ENCODE measurements around the gene AMOTL2. TPM values are rescaled to one million over a fixed set of nuclear protein-coding genes. Genes with fewer than 3 reads are reported as not detected.

Gene AMOTL2
- polyA plus RNA-seq, 1 of the 3 experiments (the other 2 are of a cell fraction): 185 TPM

DNA sequence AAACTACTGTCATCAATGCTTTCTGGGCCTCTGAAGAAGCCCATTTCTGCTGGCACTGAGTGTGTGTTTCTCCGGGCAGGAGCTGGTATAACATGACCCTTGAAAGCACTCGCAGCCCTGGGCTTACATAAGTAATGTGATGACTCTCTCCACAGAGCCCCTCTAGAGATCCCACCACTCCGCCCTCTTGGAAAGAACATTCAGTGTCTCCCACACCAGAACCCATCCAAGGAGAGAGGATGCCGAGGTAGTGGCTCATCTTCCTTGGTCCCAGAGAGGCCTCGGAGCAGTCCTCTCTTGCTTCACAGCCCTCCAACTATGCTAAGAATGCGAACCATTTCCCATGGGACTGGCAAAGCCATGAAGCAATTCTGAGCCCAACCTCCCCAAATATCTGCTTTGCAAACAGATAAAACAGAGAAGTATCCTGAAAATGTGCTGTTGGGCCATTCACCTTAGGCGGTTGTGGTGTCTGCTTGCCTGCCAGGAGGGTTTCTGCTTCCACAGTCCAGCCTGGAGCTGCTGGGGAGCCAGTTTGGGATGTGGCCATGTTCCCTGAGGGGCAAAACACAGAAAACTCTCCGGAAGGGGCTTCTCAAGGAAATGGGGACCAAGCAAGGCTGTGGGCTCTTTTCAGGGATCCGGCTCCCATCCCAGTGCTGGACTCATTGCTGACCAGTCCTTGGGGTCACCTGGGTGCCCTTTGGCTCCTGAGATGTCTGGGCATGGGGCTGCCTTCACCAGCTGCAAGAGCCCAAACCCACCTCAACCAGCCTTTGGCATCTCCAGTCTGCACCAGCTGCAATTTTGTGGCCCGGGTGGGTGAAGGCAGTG is 47.3 kb downstream of the AMOTL2 start (continued):
- TF ChIP-seq, protein P1, sequence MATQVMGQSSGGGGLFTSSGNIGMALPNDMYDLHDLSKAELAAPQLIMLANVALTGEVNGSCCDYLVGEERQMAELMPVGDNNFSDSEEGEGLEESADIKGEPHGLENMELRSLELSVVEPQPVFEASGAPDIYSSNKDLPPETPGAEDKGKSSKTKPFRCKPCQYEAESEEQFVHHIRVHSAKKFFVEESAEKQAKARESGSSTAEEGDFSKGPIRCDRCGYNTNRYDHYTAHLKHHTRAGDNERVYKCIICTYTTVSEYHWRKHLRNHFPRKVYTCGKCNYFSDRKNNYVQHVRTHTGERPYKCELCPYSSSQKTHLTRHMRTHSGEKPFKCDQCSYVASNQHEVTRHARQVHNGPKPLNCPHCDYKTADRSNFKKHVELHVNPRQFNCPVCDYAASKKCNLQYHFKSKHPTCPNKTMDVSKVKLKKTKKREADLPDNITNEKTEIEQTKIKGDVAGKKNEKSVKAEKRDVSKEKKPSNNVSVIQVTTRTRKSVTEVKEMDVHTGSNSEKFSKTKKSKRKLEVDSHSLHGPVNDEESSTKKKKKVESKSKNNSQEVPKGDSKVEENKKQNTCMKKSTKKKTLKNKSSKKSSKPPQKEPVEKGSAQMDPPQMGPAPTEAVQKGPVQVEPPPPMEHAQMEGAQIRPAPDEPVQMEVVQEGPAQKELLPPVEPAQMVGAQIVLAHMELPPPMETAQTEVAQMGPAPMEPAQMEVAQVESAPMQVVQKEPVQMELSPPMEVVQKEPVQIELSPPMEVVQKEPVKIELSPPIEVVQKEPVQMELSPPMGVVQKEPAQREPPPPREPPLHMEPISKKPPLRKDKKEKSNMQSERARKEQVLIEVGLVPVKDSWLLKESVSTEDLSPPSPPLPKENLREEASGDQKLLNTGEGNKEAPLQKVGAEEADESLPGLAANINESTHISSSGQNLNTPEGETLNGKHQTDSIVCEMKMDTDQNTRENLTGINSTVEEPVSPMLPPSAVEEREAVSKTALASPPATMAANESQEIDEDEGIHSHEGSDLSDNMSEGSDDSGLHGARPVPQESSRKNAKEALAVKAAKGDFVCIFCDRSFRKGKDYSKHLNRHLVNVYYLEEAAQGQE (IDR thresholded peaks at IDR 0.05; ENCODE audit: low read depth, low read length): peak; percentile 69; the same call in 1 of the 2 replicates
- no peak for TF ChIP-seq EZH2phosphoT487 (IDR thresholded peaks at IDR 0.05; ENCODE audit: borderline replicate concordance, low read depth)
- no peak for TF ChIP-seq RCOR1 (IDR thresholded peaks at IDR 0.05; ENCODE audit: low read length)
- TF ChIP-seq TAF1 (IDR thresholded peaks at IDR 0.05; ENCODE audit: borderline replicate concordance, low read depth, low read length): peak; percentile 76; the same call in 1 of the 2 replicates
- no peak for TF ChIP-seq GABPA (IDR thresholded peaks at IDR 0.05; ENCODE audit: low read depth)
- TF ChIP-seq, protein P2, sequence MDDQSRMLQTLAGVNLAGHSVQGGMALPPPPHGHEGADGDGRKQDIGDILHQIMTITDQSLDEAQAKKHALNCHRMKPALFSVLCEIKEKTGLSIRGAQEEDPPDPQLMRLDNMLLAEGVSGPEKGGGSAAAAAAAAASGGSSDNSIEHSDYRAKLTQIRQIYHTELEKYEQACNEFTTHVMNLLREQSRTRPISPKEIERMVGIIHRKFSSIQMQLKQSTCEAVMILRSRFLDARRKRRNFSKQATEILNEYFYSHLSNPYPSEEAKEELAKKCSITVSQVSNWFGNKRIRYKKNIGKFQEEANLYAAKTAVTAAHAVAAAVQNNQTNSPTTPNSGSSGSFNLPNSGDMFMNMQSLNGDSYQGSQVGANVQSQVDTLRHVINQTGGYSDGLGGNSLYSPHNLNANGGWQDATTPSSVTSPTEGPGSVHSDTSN (IDR thresholded peaks at IDR 0.05): peak; percentile 74
- TF ChIP-seq CHD2 (IDR thresholded peaks at IDR 0.05; ENCODE audit: low read length, partially characterized antibody): no peak
- no peak for TF ChIP-seq ELF1 (IDR thresholded peaks at IDR 0.05)
- TF ChIP-seq EP300 (IDR thresholded peaks at IDR 0.05; ENCODE audit: borderline replicate concordance in 1 of 2, low read depth in 1 of 2, low read length in 1 of 2): peak in 1 of 2 experiments; percentile 96; a peak in 2 of 4 replicates
- TF ChIP-seq JUND (IDR thresholded peaks at IDR 0.05): peak; percentile 87
- TF ChIP-seq POLR2AphosphoS5 (IDR thresholded peaks at IDR 0.05; ENCODE audit: low read depth, low read length): peak; percentile 71; the same call in 1 of the 2 replicates
- TF ChIP-seq TCF12 (IDR thresholded peaks at IDR 0.05): peak; percentile 91
- peak; percentile 82 for TF ChIP-seq NFIC (IDR thresholded peaks at IDR 0.05; ENCODE audit: borderline replicate concordance)
- TF ChIP-seq, protein P3, sequence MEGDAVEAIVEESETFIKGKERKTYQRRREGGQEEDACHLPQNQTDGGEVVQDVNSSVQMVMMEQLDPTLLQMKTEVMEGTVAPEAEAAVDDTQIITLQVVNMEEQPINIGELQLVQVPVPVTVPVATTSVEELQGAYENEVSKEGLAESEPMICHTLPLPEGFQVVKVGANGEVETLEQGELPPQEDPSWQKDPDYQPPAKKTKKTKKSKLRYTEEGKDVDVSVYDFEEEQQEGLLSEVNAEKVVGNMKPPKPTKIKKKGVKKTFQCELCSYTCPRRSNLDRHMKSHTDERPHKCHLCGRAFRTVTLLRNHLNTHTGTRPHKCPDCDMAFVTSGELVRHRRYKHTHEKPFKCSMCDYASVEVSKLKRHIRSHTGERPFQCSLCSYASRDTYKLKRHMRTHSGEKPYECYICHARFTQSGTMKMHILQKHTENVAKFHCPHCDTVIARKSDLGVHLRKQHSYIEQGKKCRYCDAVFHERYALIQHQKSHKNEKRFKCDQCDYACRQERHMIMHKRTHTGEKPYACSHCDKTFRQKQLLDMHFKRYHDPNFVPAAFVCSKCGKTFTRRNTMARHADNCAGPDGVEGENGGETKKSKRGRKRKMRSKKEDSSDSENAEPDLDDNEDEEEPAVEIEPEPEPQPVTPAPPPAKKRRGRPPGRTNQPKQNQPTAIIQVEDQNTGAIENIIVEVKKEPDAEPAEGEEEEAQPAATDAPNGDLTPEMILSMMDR (IDR thresholded peaks at IDR 0.05): no peak
- TF ChIP-seq YY1 (IDR thresholded peaks at IDR 0.05; ENCODE audit: low read depth): peak; percentile 71; the same call in 1 of the 2 replicates
- TF ChIP-seq, protein P4, sequence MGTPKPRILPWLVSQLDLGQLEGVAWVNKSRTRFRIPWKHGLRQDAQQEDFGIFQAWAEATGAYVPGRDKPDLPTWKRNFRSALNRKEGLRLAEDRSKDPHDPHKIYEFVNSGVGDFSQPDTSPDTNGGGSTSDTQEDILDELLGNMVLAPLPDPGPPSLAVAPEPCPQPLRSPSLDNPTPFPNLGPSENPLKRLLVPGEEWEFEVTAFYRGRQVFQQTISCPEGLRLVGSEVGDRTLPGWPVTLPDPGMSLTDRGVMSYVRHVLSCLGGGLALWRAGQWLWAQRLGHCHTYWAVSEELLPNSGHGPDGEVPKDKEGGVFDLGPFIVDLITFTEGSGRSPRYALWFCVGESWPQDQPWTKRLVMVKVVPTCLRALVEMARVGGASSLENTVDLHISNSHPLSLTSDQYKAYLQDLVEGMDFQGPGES (IDR thresholded peaks at IDR 0.05; ENCODE audit: low read depth, low read length): no peak
- TF ChIP-seq, protein P5, sequence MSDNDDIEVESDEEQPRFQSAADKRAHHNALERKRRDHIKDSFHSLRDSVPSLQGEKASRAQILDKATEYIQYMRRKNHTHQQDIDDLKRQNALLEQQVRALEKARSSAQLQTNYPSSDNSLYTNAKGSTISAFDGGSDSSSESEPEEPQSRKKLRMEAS (IDR thresholded peaks at IDR 0.05; ENCODE audit: low read depth): peak; percentile 64; the same call in 1 of the 2 replicates
- peak; percentile 72; the same call in 1 of the 2 replicates for TF ChIP-seq FOXM1 (IDR thresholded peaks at IDR 0.05; ENCODE audit: low read depth)
- TF ChIP-seq, protein P6, sequence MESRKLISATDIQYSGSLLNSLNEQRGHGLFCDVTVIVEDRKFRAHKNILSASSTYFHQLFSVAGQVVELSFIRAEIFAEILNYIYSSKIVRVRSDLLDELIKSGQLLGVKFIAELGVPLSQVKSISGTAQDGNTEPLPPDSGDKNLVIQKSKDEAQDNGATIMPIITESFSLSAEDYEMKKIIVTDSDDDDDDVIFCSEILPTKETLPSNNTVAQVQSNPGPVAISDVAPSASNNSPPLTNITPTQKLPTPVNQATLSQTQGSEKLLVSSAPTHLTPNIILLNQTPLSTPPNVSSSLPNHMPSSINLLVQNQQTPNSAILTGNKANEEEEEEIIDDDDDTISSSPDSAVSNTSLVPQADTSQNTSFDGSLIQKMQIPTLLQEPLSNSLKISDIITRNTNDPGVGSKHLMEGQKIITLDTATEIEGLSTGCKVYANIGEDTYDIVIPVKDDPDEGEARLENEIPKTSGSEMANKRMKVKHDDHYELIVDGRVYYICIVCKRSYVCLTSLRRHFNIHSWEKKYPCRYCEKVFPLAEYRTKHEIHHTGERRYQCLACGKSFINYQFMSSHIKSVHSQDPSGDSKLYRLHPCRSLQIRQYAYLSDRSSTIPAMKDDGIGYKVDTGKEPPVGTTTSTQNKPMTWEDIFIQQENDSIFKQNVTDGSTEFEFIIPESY (IDR thresholded peaks at IDR 0.05; ENCODE audit: borderline replicate concordance, low read depth): 0 out of 2 replicates have a peak, but pooled peaks have one; percentile 39

Measured in SK-N-SH (cell line).